ENCODE results near the gene RABGAP1L.

DNA sequence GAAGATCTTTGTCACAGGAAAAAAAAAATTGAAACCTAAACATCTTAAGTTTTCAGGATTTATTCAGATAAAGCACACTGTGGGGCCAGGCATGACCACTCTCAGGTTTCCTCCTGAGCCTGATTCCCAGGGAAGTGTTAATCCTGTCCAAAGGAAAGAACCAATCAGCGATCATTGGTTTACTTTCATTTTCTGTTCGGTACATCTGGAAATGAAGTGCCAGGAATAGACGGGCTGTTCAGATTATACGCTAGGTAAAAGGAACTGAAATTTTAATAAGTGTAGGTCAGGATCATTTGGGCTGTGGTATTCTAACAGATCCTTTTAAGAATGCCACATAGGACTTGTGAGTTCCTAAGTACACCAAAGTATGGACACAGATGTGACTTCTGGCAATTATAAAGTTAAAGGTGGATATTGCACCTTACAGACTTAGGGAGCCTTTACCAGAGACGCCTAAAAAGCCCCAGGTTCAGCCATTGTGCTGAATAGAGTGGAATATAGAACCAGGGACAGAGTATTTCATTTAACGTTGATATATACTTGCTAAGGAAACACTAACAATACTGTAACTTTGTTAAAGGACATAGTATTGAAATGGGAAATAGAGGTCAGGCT is 831.2 kb downstream of the RABGAP1L start:
- TF ChIP-seq POLR2AphosphoS5 (IDR thresholded peaks at IDR 0.05): no peak
- TF ChIP-seq, protein P1, sequence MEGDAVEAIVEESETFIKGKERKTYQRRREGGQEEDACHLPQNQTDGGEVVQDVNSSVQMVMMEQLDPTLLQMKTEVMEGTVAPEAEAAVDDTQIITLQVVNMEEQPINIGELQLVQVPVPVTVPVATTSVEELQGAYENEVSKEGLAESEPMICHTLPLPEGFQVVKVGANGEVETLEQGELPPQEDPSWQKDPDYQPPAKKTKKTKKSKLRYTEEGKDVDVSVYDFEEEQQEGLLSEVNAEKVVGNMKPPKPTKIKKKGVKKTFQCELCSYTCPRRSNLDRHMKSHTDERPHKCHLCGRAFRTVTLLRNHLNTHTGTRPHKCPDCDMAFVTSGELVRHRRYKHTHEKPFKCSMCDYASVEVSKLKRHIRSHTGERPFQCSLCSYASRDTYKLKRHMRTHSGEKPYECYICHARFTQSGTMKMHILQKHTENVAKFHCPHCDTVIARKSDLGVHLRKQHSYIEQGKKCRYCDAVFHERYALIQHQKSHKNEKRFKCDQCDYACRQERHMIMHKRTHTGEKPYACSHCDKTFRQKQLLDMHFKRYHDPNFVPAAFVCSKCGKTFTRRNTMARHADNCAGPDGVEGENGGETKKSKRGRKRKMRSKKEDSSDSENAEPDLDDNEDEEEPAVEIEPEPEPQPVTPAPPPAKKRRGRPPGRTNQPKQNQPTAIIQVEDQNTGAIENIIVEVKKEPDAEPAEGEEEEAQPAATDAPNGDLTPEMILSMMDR (IDR thresholded peaks at IDR 0.05): no peak
- TF ChIP-seq POLR2A (IDR thresholded peaks at IDR 0.05): peak in 1 of 4 donors; percentile 14
- TF ChIP-seq EP300 (IDR thresholded peaks at IDR 0.05): no peak
